HepG2 (cell line): ENCODE data around the gene ACCS. TPM values are rescaled to one million over a fixed set of nuclear protein-coding genes. Genes with fewer than 3 reads are reported as not detected.

Source experiments
- ATAC-seq: fragments of 200-7000 bp; cut with Tn5 transposase; 3 replicates; pipeline ENCODE4 v1.9.1; 2020; ENCODE audit warnings: mild to moderate bottlenecking, moderate library complexity
- BruUV-seq: library from RNA; stranded (reverse); fragments of 400-500 nt; replicated peaks from 2 replicates; lab custom pipeline; 2021; lab: Mats Ljungman, UMichigan
- CTCF ChIA-PET: fragments of 300-600 bp; formaldehyde crosslinking; extraction: SDS; loops from one replicate; lab custom pipeline; 2021; ENCODE audit warnings: low total read pairs, inconsistent platforms, low intra/inter-chr PET ratio; lab: Yijun Ruan, JAX
- POLR2A ChIA-PET: fragments of 350-600 bp; sonication (Branson Sonifier 250); formaldehyde crosslinking; loops from one replicate; lab custom pipeline; 2020; ENCODE audit warnings: antibody characterized with exemption, inconsistent platforms; lab: Yijun Ruan, JAX
- DNase-seq: peaks from one replicate; pipeline ENCODE4 v3.0.0-alpha.2; 2015; ENCODE audit warnings: low spot score
- FAIRE-seq: peaks from 3 replicates; lab custom pipeline; 2011; peaks lifted over from hg19 to GRCh38; lab: Jason Lieb, UNC
- H2AFZ ChIP-seq: one replicate; pipeline ENCODE4 v1.6.1; 2011; ENCODE audit warnings: low read length, inconsistent platforms
- H3K27ac ChIP-seq: fragments of 300-600 bp; 3 replicates; pipeline ENCODE4 v1.8.0; 2011; ENCODE audit warnings: mixed run types, mild to moderate bottlenecking, mixed read lengths, low read length, inconsistent platforms; ENCODE audit not compliant: insufficient read depth; ENCODE audit errors: extremely low read length
- H3K27me3 ChIP-seq, 2 experiments: fragments of 200-600 bp in 1 of 2; 2 replicates in 1 of 2; 3 replicates in 1 of 2; pipeline versions ENCODE4 v1.6.0 to v1.8.0; 2011; ENCODE audit warnings: low read length in 2 of 2, mild to moderate bottlenecking in 2 of 2, moderate library complexity in 2 of 2, inconsistent platforms in 1 of 2; ENCODE audit not compliant: insufficient read depth in 2 of 2, control insufficient read depth in 1 of 2
- H3K36me3 ChIP-seq, 2 experiments: fragments of 200-600 bp in 1 of 2; replicated peaks in 1 of 2; 2 replicates in 1 of 2; 3 replicates in 1 of 2; pipeline versions ENCODE4 v1.5.1 to v1.8.0; 2011; ENCODE audit warnings: low read length in 2 of 2, inconsistent platforms in 1 of 2; ENCODE audit not compliant: insufficient read depth in 2 of 2, control insufficient read depth in 1 of 2
- H3K4me1 ChIP-seq: 2 replicates; pipeline ENCODE4 v1.5.1; 2012; ENCODE audit warnings: low read length, inconsistent platforms; ENCODE audit not compliant: insufficient read depth
- H3K4me2 ChIP-seq: 2 replicates; pipeline ENCODE4 v1.6.0; 2011; ENCODE audit warnings: low read depth, low read length, inconsistent platforms
- H3K4me3 ChIP-seq, 3 experiments: fragments of 200-600 bp in 1 of 3; sonication (generic), shearing (Covaris generic) in 1 of 3; replicated peaks in 1 of 3; 2 replicates each; pipeline ENCODE4 v1.5.1; 2011 to 2016; ENCODE audit warnings: low read length in 3 of 3, inconsistent platforms in 2 of 3, low read depth in 2 of 3, mild to moderate bottlenecking in 2 of 3, control low read depth in 1 of 3, mixed read lengths in 1 of 3; ENCODE audit not compliant: insufficient read depth in 1 of 3
- H3K79me2 ChIP-seq: one replicate; pipeline ENCODE4 v1.6.1; 2011; ENCODE audit warnings: low read length, inconsistent platforms; ENCODE audit not compliant: insufficient read depth
- H3K9ac ChIP-seq: 2 replicates; pipeline ENCODE4 v1.6.0; 2011; ENCODE audit warnings: mild to moderate bottlenecking, low read depth, low read length, inconsistent platforms; ENCODE audit not compliant: insufficient read depth
- H3K9me3 ChIP-seq: 2 replicates; pipeline ENCODE4 v1.5.1; 2012; ENCODE audit warnings: mild to moderate bottlenecking, low read length
- H4K20me1 ChIP-seq: 2 replicates; pipeline ENCODE4 v1.6.0; 2011; ENCODE audit warnings: inconsistent platforms, mild to moderate bottlenecking, low read length, moderate library complexity; ENCODE audit not compliant: insufficient read depth
- CTCF ChIP-seq: sonication (generic); formaldehyde crosslinking; IDR thresholded peaks from 2 replicates; pipeline ENCODE4 v1.5.0; 2020; ENCODE audit warnings: mild to moderate bottlenecking, missing genetic modification reagents, moderate library complexity
- JUNB ChIP-seq: sonication (generic); formaldehyde crosslinking; IDR thresholded peaks from 2 replicates; pipeline ENCODE4 v1.8.0; 2022; ENCODE audit warnings: missing genetic modification reagents, mild to moderate bottlenecking, borderline replicate concordance
- KMT2A ChIP-seq: sonication (generic); formaldehyde crosslinking; IDR thresholded peaks from 2 replicates; pipeline ENCODE4 v1.4.0; 2020; ENCODE audit warnings: missing genetic modification reagents
- ZNF124 ChIP-seq: sonication (generic); formaldehyde crosslinking; IDR thresholded peaks from 2 replicates; pipeline ENCODE4 v1.4.0; 2020; ENCODE audit warnings: missing genetic modification reagents
- ZNF20 ChIP-seq: sonication (generic); formaldehyde crosslinking; IDR thresholded peaks from 2 replicates; pipeline ENCODE4 v1.4.0; 2020; ENCODE audit warnings: mild to moderate bottlenecking, moderate library complexity, missing genetic modification reagents
- ZNF598 ChIP-seq: sonication (generic); formaldehyde crosslinking; IDR thresholded peaks from 2 replicates; pipeline ENCODE4 v1.5.1; 2020; ENCODE audit warnings: mild to moderate bottlenecking, missing genetic modification reagents, borderline replicate concordance
- ZNF775 ChIP-seq: sonication (generic); formaldehyde crosslinking; IDR thresholded peaks from 2 replicates; pipeline ENCODE4 v1.4.0; 2020; ENCODE audit warnings: missing genetic modification reagents, mild to moderate bottlenecking, moderate library complexity, borderline replicate concordance
- WGBS: methylation state at CpG from one replicate; pipeline ENCODE4 v1.1.6; 2017; ENCODE audit warnings: low lambda C conversion rate; 5-methylcytosine and 5-hydroxymethylcytosine counted together
- in situ Hi-C: cut with HindIII; loops from 2 replicates; pipeline ENCODE4 v1.10.0; 2017; ENCODE audit warnings: low pct_unique_long_range_greater_than_20kb; ENCODE audit not compliant: extremely low pct_ligation_motif_present
- intact Hi-C: fragments of 100-400 bp; cut with micrococcal nuclease; formaldehyde crosslinking; loops from one replicate; pipeline ENCODE4 v1.10.0; 2022; ENCODE audit not compliant: unreplicated experiment
- polyA plus RNA-seq, 8 experiments: library from polyadenylated mRNA; depleted of rRNA in 3 of 8; stranded (reverse) in 7 of 8; unstranded in 1 of 8; fragments of >200 nt; fragmentation: Illumina TruSeq in 4 of 8; extraction: Trizol in 4 of 8; gene quantifications; 2 replicates each; pipeline versions ENCODE4 v1.2.1 to v1.2.3, GENCODE V29; 2011 to 2016; ENCODE audit warnings: low read depth in 4 of 8, missing spikeins in 1 of 8, mixed read lengths in 1 of 8; ENCODE audit not compliant: insufficient read depth in 1 of 8
- total RNA-seq, 5 experiments: library from RNA; depleted of rRNA; stranded (reverse); fragments of >200 nt; fragmentation: Illumina TruSeq; extraction: Trizol; gene quantifications; 2 replicates each; pipeline ENCODE4 v1.2.3, GENCODE V29; 2016; ENCODE audit warnings: low read depth in 1 of 5

The ACCS gene
- total and polyA plus RNA-seq, 2 of the 13 experiments (the other 11 are each of a cell fraction or from before 2014, with no cell fraction given) = 0.55 to 0.59 TPM

DNA sequence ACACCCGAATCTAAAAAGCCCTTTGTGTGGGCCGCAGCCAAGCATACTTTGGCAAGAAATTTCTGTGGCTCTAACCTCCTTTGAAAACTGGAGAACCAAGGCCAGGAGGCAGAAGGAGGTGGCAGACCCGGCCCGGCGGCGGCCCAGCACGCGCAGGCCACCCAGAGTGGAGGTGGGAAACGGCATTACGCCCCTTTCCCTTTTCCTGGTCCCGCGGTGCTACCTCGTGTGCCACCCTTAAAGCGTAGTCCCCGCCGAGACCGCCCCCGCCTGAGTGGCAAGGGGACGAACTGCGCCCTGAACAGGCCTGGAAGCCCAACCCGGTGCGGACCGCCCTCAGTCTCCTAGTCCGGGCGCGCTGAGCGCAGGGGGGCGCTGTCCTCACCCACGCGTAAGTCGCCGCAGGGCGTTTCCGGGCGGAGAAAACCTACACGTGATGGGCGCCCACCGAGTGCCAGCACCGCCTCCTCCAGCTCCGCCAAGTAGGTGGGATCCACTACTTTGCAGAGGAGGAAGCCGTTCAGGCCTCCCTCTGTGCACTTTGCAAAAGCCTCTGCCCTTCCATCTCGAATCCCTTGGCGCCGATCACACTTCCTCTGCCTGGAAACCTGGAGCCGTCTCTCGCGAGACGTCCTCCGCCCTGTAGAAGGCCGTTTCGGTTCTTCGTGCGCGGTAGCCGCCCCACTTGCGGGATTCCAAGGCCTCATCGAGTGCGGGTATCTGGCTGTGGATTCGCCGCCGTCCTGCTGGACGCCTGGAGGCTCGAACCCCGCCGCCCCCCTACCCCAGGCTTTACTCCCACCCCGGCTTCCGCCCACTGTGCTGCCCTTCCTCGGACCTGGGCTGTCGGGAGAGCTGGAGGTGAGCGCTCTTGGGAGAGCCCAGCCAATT lies at the start of gene ACCS (continued):
- TF ChIP-seq CTCF (CRISPR knock-in tag) = peak; percentile 84
- TF ChIP-seq, all 625 proteins: peak for 55

DNA sequence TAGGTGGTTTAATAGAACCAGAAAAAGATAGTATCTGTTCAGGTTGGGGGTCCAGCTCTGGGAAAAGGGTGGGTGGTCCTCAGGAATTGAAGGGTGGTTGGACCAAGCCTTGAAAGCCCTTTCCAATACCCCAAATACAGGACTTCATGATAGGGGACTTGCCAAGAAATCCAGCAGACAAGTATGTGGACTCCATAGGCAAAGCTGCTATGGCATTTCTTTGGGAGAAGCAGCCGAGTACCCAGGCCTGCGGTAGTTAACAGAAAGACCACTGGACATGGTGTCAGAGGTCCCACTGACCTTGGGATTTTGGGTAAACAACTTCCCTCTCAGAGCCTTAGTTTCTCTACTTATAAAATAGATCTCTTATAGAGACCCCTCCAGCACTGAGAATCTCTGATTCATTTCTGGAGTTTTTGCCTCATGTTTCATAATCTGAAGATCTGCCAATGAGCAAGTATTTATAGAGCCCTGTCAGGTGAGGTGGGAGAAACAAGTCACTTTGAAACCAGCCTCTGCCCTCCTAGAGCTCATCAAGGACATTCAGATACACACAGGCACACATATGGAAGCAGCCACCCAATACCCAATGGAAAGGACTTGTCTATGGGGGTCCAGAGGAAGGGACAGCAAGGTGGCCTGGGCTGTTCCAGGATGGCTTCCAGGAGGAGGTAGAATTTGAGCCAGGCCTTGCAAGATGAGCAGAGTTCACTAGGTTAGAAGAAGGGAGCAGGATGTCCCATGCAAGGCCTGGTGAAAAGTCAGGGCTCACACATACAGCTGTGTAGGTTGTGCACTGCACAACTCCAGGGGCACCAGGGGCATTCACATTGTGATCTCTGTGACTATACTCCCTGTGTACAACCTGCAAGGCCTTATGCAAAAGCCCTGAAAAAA lies 49.3 kb upstream of the ACCS start:
- POLR2A ChIA-PET = no interaction called here
- H3K27ac ChIP-seq = no peak overlapping the region
- ATAC-seq = no peak
- intact Hi-C loops = no loop called here
- CTCF ChIA-PET = no interaction called here
- peaks cover 2 to 7% of the 10 kb centered on the region in 2 experiments; a peak in 2 of 5 replicates for H3K27me3 ChIP-seq
- in situ Hi-C loops = no loop called here
- no peaks in the 10 kb centered on the region for H3K9me3 ChIP-seq
- no peak overlapping the region for H3K4me2 ChIP-seq
- FAIRE-seq = no peak
- 0% methylated on average over 2 of the region's 2 CpGs for WGBS
- BruUV-seq = no TSS peak
- no peaks in the 10 kb centered on the region for H3K79me2 ChIP-seq
- no peak overlapping the region for H3K4me3 ChIP-seq
- no peaks in the 10 kb centered on the region for H3K4me1 ChIP-seq
- TF ChIP-seq ZNF775 (no peak), ZNF20 (CRISPR knock-in tag) (no peak), JUNB (no peak), ZNF598 (CRISPR knock-in tag) (no peak), ZNF124 (CRISPR knock-in tag) (no peak), KMT2A (no peak)
- no peaks in the 10 kb centered on the region for H4K20me1 ChIP-seq
- H3K9ac ChIP-seq = no peak overlapping the region
- no peak for DNase-seq
- no peaks in the 10 kb centered on the region for H3K36me3 ChIP-seq
- H2AFZ ChIP-seq = no peak overlapping the region
